AG10803 (cell line): ENCODE results near the gene CCDC12.
A peak's percentile ranks its signal among the peaks of the same experiment; 100 is the strongest.

ENCODE experiments used
- DNase-seq: peaks from one replicate; pipeline ENCODE4 v3.0.0; 2010; ENCODE audit warnings: low read depth
- H3K4me3 ChIP-seq: 2 replicates; pipeline ENCODE4 v1.5.1; 2011; ENCODE audit warnings: mild to moderate bottlenecking, low read length, control low read depth
- TF ChIP-seq, protein P1 (sequence below): conservative IDR thresholded peaks from 2 replicates; pipeline ENCODE4 v1.5.1; 2011; ENCODE audit warnings: mild to moderate bottlenecking, low read length, control low read depth, inconsistent platforms

Gene CCDC12

GRCh38 chr3:46978381-46978780, 1.8 kb upstream of the CCDC12 start:
- no peak for DNase-seq

GRCh38 chr3:46977811-46978195, 1.3 kb upstream of the CCDC12 start:
- H3K4me3 ChIP-seq, result no peak overlapping the region
- no peak for DNase-seq

More at GRCh38 chr3:46978381-46978780, 1.8 kb upstream of the CCDC12 start:
- no peak overlapping the region for H3K4me3 ChIP-seq
- TF ChIP-seq, protein P1, sequence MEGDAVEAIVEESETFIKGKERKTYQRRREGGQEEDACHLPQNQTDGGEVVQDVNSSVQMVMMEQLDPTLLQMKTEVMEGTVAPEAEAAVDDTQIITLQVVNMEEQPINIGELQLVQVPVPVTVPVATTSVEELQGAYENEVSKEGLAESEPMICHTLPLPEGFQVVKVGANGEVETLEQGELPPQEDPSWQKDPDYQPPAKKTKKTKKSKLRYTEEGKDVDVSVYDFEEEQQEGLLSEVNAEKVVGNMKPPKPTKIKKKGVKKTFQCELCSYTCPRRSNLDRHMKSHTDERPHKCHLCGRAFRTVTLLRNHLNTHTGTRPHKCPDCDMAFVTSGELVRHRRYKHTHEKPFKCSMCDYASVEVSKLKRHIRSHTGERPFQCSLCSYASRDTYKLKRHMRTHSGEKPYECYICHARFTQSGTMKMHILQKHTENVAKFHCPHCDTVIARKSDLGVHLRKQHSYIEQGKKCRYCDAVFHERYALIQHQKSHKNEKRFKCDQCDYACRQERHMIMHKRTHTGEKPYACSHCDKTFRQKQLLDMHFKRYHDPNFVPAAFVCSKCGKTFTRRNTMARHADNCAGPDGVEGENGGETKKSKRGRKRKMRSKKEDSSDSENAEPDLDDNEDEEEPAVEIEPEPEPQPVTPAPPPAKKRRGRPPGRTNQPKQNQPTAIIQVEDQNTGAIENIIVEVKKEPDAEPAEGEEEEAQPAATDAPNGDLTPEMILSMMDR, result no peak

DNA sequence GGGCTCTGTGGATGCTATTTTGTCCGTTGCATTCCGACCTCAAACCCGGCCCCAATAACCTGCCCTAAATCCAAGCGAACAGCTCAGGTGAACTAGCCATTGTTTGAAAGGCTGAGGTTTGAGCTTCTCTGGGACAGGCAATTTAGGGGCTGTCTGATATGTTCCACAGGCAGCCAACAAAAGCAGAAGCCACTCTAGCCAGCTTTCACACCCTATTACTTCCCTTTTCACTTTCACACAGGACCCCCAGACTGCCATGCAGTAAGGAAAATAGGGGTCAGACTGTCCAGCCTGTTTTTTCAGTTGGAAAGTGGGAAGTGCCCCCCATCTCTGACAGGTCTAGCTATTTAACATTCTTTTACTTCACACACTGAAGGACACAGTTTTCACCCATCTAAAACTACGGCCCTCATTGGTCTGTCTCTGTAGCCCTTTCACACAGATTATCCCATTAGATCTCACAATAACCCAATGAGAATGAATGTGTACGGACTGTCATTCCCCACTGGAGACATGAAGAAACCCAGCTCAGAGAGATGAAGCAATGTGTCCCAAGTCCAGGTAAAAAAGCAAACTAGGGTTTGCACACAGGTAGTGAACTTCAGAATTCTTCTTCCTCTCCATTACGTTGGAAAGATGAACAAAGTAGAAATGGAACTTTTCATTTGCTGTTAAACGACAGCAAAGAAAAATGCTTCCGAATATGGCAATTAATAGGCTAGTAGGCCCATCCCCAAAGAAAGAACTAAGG, 1.9 kb downstream of the CCDC12 start:
- H3K4me3 ChIP-seq, result no peak overlapping the region
- TF ChIP-seq, protein P1, result no peak
- DNase-seq, result no peak

More at GRCh38 chr3:46977811-46978195, 1.3 kb upstream of the CCDC12 start:
- TF ChIP-seq, protein P1, result no peak

DNA sequence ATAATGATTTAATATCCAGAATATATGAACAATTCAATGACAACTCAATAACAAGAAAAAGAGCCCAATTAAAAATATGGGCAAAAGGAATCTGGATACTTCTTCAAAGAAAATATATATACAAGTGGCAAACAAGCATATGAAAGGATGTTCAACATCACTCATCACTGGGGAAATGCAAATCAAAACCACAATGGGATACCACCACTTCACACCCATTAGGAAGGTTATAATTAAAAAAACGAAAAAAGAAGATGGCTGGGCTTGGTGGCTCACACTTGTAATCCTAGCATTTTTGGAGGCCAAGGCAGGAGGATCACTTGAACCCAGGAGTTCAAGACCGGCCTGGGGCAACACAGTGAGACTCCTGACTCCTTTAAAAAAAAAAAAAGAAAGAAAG, 4.1 kb downstream of the CCDC12 start:
- no peak overlapping the region for H3K4me3 ChIP-seq
- DNase-seq, result no peak
- TF ChIP-seq, protein P1, result no peak

DNA sequence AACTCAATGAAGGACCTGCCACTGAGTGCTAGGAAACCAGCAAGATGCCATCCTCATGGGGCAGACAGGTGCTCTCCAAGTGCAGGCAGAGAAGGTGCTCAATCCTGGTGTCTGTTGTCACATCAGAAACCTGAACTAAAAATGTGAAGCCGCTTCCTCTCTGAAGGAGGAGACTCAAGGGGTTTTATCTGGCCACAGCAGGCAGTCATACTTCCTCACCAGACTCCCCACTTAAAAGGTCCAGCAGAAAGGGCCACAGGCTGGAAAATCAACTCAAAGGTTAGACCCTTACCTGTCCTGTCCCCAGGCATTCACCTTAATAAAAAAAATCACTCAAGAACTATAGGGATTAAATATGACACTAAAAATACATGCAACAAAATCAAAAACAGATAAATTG, 4.8 kb downstream of the CCDC12 start:
- no peak for DNase-seq
- no peak overlapping the region for H3K4me3 ChIP-seq
- TF ChIP-seq, protein P1, result no peak

DNA sequence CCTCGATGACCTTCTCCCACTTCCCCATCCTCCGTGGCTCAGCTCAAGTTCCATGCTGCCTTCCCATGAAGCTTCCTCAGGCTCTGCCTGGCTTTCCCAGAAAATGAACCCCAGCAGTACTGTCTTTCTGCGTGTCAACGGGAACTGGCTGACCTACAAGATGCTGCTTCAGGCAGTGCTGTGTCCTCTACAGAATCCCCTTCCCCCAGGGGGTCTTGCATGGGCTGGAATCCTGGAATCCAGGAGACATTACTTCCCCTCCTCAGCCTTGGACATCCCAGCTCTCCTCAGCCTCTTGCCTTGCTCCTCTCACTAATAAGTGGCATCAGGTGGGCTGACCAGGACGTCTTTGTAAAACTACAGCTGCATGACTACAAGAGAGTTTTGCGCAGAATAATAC, 5.4 kb downstream of the CCDC12 start:
- TF ChIP-seq, protein P1, result no peak
- DNase-seq, result no peak
- H3K4me3 ChIP-seq, result no peak overlapping the region

GRCh38 chr3:46970391-46971091, 6.0 kb downstream of the CCDC12 start:
- no peak overlapping the region for H3K4me3 ChIP-seq
- TF ChIP-seq, protein P1, result no peak
- DNase-seq, result peak; percentile 22
